ENCODE data around the gene MT1A.

- no peak for TF ChIP-seq CTCF (conservative IDR thresholded peaks at IDR 0.05; ENCODE audit: low read depth, low read length)
- TF ChIP-seq EZH2 (IDR thresholded peaks at IDR 0.05; ENCODE audit: borderline replicate concordance, low read depth, low read length, poor library complexity, severe bottlenecking) = no peak
Measured at GRCh38 chr16:56682703-56683397, 44.4 kb downstream of the MT1A start.
